GM12872 (cell line): ENCODE data around the gene NNMT.

Source experiments
- CTCF ChIP-seq: IDR thresholded peaks from 3 replicates; pipeline ENCODE4 v1.5.1; 2011; ENCODE audit warnings: low read depth, mild to moderate bottlenecking, low read length, moderate library complexity; ENCODE audit not compliant: insufficient read depth

The NNMT gene

GRCh38 chr11:114264381-114264780 is 31.8 kb upstream of the NNMT start:
- no peak for TF ChIP-seq CTCF

GRCh38 chr11:114265122-114265878 is 30.9 kb upstream of the NNMT start:
- TF ChIP-seq CTCF, result no peak

- TF ChIP-seq CTCF, result no peak
Measured at GRCh38 chr11:114269498-114269897, 26.7 kb upstream of the NNMT start.

- no peak for TF ChIP-seq CTCF
Measured at GRCh38 chr11:114270531-114271270, 25.5 kb upstream of the NNMT start.

GRCh38 chr11:114271316-114271715 is 24.9 kb upstream of the NNMT start:
- no peak for TF ChIP-seq CTCF

- no peak for TF ChIP-seq CTCF
Measured at GRCh38 chr11:114272311-114272710, 23.9 kb upstream of the NNMT start.

- no peak for TF ChIP-seq CTCF
Measured at GRCh38 chr11:114273071-114273470, 23.1 kb upstream of the NNMT start.
